Activated CD4-positive, CD25-positive, alpha-beta regulatory T cell treated with anti-CD3 and anti-CD28 coated beads, Interleukin-2, amount 50 U/mL, for 72 hours (primary cell): ENCODE results near the gene SFRP5.
A peak's percentile ranks its signal among the peaks of the same experiment; 100 is the strongest.

Experiments used
- DNase-seq: peaks from one replicate; pipeline ENCODE4 v3.0.0; 2021

SFRP5 gene, protein sequence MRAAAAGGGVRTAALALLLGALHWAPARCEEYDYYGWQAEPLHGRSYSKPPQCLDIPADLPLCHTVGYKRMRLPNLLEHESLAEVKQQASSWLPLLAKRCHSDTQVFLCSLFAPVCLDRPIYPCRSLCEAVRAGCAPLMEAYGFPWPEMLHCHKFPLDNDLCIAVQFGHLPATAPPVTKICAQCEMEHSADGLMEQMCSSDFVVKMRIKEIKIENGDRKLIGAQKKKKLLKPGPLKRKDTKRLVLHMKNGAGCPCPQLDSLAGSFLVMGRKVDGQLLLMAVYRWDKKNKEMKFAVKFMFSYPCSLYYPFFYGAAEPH

DNA sequence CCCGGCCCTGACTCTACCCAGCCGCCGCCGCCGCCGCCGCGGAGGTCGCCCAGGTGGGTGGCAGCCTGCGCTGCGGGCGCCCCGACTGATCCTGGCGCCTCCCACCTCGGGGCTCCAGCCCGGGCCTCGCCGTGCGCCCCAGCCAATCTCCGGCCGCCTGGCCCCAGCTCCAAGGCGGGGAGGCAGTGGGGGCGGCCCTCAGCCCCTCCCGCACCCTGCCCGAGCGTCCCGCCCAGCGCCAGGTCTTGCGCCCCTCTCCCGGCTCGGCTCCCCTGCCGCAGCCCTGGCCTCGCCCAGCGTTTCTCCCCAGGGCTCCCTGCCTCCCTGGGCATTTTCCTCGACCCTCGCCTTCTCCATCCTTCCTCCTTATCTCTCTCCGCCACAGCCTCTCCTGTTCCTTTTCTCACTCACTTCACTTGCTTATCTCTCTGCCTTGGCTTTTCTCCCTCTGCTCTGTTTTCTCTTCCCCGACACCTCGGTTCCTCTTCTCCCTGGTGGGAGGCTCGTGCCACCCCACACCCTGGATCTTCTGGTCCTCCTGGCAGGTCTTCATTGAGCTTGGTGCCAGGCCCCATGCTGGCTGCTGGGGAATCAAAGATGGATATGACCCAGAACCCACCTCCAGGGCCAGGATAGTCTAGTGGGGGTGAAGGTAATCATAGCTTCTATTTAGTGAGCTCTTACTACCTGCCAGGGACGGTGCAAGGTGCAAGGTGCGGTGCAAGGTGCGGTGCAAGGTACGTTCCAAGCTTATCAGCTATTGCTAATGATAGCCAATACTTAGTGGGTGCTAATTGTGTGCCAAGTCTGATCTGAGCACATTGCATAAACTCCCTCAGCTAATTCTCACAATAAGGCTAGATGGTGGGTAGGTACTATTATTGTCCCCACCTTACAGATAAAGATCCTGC, at the start of gene SFRP5:
TSS of gene SFRP5 (minus strand) at position 87 of the 911 bp plus-strand sequence. CDS start 166 bp downstream, outside the sequence.
- DNase-seq = no peak

DNA sequence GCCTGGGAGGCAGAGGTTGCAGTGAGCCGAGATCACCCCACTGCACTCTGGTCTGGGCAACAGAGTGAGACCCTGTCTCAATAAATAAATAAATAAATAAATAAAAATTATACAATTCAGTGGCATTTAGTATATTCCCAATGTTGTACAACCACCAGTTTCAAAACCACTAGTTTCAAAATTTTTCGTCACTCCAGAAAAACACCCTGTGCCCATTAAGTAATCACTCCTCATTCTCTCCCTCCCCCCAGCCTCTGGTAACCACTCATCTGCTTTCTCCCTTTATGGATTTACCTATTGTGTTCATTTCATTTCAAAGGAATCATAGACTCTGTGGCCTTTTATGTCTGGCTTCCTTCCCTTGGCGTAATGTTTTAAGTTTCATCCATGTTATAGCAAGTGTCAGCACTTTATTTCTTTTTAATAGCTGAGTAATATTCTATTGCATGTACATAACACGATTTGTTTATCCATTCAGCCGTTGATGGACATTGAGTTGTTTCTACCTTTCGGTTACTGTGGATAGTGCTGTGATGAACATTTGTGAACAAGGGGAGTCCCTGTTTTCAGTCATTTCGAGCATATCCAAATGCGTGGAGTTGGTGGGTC, 48.4 kb upstream of the SFRP5 start:
- no peak for DNase-seq

DNA sequence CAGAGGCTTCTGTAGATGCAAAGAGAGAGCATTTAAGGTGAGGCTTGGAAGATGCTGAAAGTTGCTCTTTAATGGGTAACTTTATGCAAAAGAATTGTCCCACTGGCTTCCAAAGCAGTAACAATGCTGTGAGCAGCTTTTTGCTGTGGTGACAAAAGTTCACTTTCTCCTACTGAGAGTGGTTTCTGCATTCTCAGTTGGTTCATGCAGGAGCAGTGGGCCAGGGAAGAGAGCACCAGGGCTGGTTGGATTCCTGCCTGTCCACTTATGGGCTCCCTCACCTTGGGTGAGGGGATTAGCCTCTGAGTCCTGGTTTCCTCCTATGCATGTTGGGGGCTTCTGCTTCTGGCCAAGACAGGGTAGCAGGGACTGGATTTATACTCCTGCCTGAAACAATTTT, 46.8 kb upstream of the SFRP5 start:
- no peak for DNase-seq

DNA sequence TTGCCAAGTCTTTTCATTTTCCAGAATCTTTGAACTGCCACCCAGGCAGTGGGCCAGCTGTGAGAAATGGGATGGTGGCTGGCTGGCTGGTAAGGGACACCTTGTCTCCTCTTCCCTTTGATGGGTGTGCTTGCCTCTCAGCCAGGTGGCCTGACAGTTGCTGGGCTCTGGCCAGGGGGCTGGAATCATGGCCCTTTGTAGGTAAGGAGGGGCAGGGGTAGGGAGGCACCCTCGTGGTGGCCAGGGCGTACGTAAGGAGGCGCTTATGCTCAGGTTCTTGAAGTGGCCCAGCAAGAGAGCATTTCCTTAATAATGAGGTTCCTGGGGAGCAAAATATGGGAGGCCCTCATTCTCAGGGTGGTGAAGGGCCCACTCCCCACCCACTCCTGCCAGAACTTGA, 44.8 kb upstream of the SFRP5 start:
- DNase-seq = no peak

DNA sequence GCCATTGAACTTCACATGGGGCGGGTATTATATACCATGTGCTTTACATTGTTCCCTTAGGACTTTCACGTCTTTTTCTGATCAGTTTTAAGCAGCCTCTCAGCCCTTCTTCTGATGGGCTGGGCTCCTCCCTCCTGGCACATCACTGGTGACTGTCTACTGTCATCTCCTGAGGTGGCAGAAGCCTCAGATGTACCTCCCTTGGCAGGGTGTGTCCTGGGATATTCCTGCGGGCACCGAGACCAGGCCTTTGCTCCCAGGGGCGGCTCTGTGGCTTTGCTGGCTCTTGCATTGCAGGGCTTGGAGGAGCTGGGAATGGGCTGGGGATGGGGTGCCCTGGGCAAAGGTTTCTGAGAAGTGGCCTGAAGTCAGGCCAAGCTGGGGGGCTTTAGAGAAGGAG, 43.2 kb upstream of the SFRP5 start:
- DNase-seq = no peak

DNA sequence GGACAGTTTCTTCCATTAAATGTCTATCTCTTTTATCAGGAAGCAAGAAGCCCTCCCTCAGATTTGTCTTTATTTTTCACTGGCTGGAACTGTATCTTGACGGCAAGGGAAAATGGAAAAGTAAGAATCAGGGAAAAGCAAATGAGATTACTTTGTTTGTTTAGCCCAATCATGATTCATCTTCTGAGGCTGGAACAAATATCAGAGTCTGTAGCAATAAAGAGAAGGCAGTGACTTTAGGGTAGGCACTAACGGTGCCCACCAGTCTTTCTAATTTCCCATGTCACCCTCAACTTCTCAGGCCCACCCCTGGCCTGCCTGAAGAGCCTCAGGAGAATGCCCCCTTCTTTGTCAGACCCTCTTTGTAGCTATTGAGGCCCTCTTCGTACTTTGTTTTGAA, 41.5 kb upstream of the SFRP5 start:
- DNase-seq = no peak

DNA sequence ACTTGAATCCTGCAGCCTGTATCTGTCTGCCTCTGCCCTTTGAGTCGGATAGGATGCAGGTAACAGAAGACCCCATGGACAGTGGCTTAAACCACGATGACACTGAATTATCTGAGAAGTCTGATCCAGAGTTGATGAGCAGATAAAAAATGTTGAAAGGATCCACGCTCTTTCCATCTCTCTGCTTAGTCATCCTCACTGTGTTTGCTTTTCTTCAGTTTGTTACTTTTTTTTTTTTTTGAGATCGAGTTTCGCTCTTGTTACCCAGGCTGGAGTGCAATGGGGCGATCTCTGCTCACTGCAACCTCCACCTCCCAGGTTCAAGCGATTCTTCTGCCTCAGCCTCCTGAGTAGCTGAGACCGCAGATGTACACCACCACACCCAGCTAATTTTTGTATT, 40.9 kb upstream of the SFRP5 start:
- DNase-seq = no peak

DNA sequence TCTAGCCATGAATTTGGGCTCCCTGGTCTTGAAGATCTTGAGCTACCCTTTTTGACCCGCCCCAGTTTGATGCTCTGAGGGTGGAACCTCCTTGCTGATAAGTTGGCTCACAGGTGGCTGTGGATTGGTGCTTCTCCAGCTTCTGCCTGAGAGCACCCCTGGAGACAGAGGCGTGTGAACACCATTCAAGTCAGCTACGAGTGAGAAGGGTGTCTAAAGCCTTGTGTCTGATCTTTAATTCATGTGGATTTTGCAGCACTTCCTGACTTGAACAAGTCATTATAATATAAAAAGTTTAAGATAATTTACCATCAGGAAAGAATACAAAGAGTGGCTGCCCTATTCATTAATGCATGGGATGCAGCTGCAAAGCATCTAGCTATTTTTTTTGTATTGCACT, 40.2 kb upstream of the SFRP5 start:
- DNase-seq = no peak

DNA sequence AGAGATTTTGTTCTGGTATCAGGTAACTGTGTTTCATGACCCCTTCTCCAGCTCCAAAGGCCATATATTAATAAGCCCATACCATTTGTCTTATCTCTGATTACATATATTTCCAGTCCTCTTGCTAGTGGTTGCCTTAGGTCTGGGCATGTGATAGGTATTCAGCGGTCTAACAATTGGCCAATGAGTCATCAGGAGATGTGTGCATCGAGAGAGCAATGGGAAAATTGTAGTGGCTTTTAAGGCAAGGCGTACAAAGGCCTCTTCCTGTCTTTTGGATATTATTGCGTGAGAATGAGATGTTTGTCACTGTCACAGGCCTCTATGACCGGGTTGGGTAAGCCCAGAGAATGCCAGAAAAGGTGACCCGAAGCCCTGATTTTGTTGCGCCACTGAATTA, 38.6 kb upstream of the SFRP5 start:
- DNase-seq = no peak

DNA sequence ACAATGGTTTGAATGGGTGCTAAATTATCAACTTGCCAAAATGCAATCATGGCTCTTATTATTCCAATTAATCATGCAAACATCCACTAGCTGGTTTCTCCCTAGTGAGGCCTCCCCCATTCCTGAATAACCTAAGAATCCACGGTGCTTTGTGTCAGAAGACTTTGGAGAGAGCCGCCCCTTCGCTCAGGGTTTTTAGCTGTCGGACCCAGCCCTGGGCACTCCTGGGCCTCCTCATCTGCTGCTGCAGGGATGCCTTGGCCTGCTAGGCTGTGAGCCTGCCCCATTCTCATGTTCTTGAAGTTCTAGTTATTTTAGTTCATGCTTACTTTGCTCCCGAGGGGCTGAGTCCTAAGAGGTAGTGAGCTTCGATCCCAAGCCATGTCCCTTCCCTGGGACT, 34.1 kb upstream of the SFRP5 start:
- DNase-seq = no peak

DNA sequence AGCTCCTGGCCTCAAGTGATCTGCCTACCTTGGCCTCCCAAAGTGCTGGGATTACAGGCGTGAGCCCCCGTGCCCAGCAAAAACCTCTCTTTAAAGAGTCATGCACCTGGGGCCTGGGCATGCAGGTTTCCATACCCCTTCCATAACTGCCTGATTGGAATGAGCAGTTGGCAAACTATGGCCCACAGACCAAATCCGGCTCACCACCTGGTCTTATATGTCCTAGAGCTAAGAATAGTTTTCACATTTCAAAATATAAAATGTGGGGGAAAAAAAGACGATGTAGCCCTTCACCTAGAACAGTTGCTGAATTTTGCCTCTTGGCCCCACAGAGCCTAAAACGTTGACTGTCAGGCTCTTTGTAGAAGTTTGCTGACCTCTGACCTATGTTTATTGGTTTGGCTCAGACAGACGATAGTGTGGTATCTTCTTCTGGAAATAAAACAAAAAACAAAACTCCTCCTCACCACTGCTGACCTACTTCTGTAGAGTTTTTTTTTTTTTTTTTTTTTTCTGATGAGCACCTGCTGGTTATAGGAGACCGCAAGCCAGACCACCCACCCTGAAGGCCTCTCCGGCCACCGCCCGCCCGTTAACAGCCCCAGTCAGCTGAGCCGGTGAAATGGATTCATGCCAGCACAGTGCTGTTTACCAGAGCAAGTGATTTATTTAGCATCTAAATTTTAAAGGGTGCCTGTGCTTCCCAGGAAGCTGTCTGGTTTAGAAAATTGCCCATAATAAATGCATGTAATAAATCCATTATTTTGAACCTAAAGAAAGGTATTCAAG, 33.5 kb upstream of the SFRP5 start:
- no peak for DNase-seq

DNA sequence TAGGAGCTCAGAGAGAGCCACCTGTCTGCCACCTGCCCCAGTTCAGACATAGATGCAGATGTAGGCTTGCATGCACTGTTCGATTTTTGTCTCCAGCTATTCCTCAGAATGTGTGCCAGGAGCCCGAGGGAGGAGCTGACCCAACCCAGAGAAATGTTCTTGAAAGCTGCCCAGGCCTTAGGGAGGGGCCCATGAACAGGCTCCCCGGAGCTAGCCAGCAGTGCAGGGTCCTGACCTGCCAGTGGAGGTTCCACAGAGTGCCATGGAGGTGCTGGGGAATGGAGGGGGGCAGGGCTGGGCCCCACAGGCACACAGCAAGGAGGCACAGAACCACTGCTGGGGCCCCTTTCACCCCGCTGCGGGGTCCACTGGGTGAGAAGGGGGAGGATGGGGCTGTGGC, 29.6 kb upstream of the SFRP5 start:
- no peak for DNase-seq

DNA sequence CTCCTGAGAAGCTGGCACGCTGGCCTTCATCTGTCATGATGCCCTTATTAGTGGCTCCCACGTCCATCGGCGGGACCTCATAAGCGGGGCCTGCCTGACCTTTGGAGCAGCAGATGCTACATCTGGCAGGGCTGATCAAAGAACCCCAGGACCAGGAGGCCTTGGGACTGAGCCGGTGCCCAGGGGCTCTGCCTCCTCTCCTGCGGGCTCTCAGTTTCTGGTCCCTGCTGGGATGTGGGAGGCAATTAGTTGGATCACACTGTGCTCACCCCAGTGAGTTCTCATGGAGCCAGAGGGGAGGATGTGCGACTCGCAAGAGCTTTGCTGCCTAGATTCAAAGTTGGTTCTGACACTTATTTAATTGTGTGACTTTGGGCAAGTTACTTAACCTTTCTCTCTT, 28.7 kb upstream of the SFRP5 start:
- DNase-seq = no peak

DNA sequence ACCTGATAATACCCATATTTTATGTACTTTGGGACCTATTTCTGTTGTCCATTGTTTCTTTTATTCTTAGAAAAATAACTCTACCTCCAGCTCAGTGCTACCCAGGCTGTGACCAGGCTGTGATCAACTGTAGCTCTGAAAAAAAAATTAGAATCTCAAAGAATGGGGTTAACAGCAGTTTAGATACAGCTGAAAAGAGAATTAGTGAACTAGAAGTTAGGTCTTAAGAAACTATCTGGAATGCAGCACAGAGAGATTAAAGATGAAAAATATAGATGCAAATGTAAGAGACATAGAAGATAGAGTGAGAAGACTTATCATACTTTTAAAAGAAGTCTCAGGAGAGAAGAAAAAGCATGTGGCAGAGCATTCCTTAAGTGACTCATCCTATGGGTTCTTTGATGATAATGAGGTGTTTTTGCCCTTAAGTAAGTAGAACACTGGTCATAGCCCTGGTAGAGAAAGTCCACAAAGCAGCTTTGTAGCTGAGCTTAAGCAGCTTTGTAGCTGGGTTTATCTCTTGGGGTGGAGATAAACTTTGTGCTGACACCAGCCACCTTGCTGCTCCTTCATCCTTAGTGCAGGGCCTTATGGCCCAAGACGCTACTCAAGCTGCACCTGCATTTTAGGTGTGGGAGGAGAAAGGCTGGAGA, 27.3 kb upstream of the SFRP5 start:
- no peak for DNase-seq

DNA sequence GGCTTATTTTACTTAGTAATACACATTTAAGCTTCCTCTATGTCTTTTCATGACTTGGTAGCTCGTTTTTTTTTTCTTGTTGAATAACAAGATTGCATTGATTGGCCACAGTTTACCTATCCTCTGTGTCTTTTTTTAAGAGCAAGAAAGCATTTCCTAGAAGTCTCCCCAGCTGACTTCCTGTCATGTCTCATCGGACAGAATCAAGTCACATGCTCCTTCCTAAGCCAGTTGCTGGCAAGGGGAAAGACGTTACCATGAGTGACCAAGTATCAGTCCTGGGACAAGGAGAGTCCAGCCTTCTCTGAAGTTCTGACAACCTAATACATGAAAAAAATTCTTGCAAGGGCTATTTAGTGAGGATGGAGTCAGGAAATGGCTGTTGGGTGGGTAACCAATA, 24.9 kb upstream of the SFRP5 start:
- no peak for DNase-seq

DNA sequence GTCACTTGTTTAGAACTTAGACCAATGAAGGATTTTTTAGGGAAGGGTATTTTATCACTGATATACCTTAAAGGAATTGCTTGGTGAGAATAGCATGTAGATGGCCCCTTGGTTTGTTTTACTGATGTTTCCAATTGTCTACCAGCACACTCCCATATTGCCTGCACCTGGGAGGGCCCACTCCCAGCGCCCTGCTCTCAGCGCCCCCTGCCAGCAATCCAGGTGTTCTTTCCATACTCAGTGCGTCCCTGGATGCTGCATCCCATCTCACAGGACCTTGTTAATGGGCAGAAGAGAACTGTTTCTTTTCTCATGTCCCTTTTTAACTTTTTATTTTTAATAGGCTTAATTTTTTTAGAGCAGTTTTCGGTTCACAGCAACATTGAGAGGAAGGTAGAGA, 24.1 kb upstream of the SFRP5 start:
- DNase-seq = no peak

DNA sequence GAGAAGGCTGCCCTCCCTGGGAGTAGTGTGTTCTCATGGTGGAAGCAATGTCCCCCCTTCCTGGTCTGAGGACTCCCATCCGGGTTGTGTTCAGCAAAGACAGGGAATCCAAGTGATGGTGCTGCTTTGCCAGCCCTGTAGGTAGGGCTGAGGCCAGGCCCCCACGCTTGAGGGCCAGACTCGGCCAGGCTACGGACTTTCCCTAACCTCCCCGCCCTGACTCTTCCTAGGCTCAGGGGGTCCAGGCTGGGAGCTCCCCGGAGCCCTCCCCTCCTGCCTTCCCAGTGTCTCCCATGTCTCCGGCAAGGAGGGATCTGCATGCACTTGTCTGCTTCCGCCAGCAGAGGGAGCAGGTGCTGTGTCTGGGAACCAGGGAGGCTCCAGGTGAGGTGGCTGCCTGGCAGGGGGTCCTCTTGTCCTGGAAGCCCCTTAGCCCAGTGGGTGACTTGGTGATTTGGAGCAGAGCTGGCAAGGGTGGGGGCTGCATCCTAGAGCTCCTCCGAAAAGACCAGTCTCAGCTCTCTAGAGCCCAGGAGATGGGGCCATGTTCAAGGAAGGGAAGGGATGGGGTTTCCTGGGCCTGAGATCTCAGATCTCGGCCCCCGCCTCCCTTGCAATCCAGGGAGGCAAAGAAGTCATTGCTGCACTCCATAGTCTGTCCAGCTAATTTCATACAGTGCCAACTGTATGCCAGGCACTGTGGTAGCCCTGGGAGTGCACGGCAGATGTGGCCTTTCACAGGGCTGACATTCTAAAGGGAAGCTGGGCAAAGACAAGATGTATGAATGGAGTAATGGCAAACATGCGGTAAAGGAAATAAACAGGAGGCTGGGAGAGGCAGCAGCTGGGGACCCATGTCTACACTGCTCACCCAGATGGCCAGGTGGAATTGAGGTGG, 20.3 kb upstream of the SFRP5 start:
- peak; percentile 71 for DNase-seq

DNA sequence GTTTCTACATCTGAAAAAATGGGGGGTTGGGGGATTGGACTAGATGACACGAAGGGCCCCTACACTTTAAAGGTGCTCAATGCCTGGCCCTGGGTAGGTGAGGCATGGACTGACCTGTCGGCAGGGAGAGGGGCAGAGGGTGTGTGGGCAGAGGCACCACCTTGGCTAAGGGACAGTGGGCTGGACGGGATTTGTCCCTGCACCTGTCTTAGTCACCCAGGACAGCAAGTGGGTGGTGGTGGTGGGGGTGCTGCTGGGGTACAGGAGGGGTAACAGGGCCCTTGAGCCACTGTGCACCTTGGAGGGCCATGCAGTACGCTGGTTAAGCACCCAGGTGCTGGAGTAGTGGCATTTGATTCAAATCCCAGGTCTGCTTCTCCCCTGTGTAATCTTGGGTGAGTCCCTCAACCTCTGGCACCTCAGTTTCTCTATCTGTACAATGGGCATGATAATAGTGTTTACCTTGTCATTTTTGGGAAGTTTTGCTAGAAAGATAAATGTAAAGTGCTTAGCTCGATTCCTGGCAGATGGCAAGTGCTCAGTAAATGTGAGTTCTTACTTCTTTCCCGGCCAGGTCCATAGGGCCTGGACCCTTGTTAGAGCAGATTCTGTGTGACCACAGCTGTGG, 18.1 kb upstream of the SFRP5 start:
- DNase-seq = no peak

DNA sequence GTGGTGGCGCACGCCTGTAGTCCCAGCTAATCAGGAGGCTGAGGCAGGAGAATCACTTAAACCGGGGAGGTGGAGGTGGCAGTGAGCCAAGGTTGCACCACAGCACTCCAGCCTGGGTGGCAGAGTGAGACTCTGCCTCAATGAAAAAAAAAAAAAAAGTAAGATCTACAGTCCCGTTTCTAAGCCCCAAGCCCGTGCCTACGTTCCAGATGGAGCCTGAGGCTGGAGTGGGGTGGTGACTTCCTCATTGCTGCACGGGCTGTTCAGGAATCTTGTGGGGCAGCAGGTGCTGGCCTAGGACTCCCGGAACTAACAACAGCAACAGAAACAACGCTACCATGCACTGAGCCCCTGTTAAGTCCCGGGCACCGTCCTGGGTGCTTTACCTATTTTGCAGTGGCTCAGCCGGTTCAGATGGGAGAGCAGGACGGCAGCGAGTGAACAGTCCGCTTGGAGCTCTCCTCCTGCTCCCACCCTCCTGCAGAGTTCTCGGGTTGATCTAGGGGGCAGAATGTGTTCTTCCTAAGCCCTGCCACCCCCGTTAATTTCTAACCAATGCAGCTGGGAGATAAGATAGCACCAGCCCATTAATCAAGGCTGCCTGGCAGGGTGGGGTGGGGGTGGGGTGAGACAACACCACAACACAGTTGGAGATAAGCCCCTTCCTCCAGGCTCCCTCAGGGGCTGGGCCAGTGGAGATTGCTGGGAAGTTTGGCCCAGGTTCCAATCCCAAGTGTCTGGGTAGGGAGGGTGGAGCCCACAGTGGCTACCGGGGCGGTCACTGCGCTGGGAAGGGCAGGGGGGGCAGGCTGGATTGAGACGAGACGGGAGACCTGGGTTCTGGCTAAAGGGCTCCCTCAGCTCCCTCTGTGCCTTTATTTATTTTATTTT, 17.0 kb upstream of the SFRP5 start:
- no peak for DNase-seq

DNA sequence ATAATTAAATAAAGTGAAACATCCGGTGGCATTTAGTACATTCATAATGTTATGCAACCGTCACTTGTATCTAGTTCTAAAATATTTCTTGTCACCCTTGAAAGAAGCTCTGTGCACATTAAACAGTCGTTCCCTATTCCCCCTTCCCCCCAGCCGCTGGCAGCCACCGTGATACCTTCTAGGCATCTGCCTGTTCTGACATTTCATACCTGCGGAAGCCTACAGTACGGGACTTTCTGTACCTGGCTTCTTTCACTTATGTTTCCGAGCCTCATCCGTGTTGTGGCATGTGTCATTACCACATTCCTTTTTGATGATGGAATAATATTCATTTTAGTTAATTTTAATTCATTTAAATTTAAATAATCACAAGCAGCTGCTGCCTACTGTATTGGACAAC, 13.9 kb upstream of the SFRP5 start:
- DNase-seq = no peak
